T-helper 1 cell (primary cell): ENCODE results near the gene PAOX.
A peak's percentile ranks its signal among the peaks of the same experiment; 100 is the strongest.
"Not testable (repeated sequence)": the region's sequence is repeated elsewhere in the genome, so short reads cannot be mapped to it uniquely, and the experiment has no call there.

Experiments
- DNase-seq, 5 donors: peaks; one replicate each; pipeline ENCODE4 v3.0.0-alpha.2; 2012 to 2020

PAOX gene

GRCh38 chr10:133365461-133366129, 13.5 kb upstream of the PAOX start:
- no peak for DNase-seq

GRCh38 chr10:133366130-133366478, 13.0 kb upstream of the PAOX start:
- no peak for DNase-seq

GRCh38 chr10:133366751-133367150, 12.3 kb upstream of the PAOX start:
- DNase-seq = no peak

GRCh38 chr10:133367461-133367860, 11.6 kb upstream of the PAOX start:
- not testable (repeated sequence) for DNase-seq

- DNase-seq = no peak
Observed at GRCh38 chr10:133368153-133368552, 10.9 kb upstream of the PAOX start.

- DNase-seq = no peak
Observed at GRCh38 chr10:133370030-133370786, 8.9 kb upstream of the PAOX start.

GRCh38 chr10:133372507-133372906, 6.6 kb upstream of the PAOX start:
- no peak for DNase-seq

- DNase-seq = peak; percentile 87 to 93 (median 89)
Observed at GRCh38 chr10:133373174-133374090, 5.6 kb upstream of the PAOX start, which contains the start of gene ECHS1. ECHS1 (minus strand) TSS chr10:133373354; CDS start chr10:133373333, 21 bp downstream.

- DNase-seq = no peak
Observed at GRCh38 chr10:133375357-133376115, 3.5 kb upstream of the PAOX start.

GRCh38 chr10:133376183-133376582, 2.9 kb upstream of the PAOX start:
- not testable (repeated sequence) for DNase-seq

- no peak for DNase-seq
Observed at GRCh38 chr10:133377025-133377817, 1.8 kb upstream of the PAOX start.

GRCh38 chr10:133377818-133378250, 1.2 kb upstream of the PAOX start:
- DNase-seq = no peak

GRCh38 chr10:133378251-133379096, 588 bp upstream of the PAOX start:
- DNase-seq = peak; percentile 33 to 60 (median 38)

- DNase-seq = no peak
Observed at GRCh38 chr10:133379801-133380666, 972 bp downstream of the PAOX start.

- DNase-seq = no peak
Observed at GRCh38 chr10:133381036-133381435, 2.0 kb downstream of the PAOX start.

GRCh38 chr10:133383551-133383950, 4.5 kb downstream of the PAOX start:
- DNase-seq = no peak

- no peak for DNase-seq
Observed at GRCh38 chr10:133384071-133384470, 5.0 kb downstream of the PAOX start.

- no peak for DNase-seq
Observed at GRCh38 chr10:133385214-133385613, 6.2 kb downstream of the PAOX start.

- not testable (repeated sequence) for DNase-seq
Observed at GRCh38 chr10:133386951-133387350, 7.9 kb downstream of the PAOX start.
